ENCODE measurements around the gene PCCA.

The PCCA gene, protein sequence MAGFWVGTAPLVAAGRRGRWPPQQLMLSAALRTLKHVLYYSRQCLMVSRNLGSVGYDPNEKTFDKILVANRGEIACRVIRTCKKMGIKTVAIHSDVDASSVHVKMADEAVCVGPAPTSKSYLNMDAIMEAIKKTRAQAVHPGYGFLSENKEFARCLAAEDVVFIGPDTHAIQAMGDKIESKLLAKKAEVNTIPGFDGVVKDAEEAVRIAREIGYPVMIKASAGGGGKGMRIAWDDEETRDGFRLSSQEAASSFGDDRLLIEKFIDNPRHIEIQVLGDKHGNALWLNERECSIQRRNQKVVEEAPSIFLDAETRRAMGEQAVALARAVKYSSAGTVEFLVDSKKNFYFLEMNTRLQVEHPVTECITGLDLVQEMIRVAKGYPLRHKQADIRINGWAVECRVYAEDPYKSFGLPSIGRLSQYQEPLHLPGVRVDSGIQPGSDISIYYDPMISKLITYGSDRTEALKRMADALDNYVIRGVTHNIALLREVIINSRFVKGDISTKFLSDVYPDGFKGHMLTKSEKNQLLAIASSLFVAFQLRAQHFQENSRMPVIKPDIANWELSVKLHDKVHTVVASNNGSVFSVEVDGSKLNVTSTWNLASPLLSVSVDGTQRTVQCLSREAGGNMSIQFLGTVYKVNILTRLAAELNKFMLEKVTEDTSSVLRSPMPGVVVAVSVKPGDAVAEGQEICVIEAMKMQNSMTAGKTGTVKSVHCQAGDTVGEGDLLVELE

GRCh38 chr13:100088644-100089464 is at the start of gene PCCA:
Gene PCCA (plus strand): TSS chr13:100089093. CDS start chr13:100089121, 28 bp downstream.
- Histone ChIP-seq H3K9me3 (ENCODE audit: control insufficient read depth in 1 of 2, low read length in 2 of 2) (no peaks in the 10 kb centered on the region), H3K36me3 (ENCODE audit: control insufficient read depth in 1 of 2, insufficient read depth in 2 of 2, low read length in 2 of 2) (no peaks in the 10 kb centered on the region), H3K27ac (ENCODE audit: low read length) (peak within 1 kb of the TSS; percentile 74), H3K4me1 (ENCODE audit: control insufficient read depth in 1 of 2, insufficient read depth in 2 of 2, low read length in 2 of 2) (peaks cover 0 to 24% of the 10 kb centered on the region in 2 donors), H3K27me3 (ENCODE audit: low read depth, low read length) (no peaks in the 10 kb centered on the region), H3K4me3 (ENCODE audit: low read depth in 1 of 2, low read length in 2 of 2) (peak within 1 kb of the TSS; percentile 87 to 96)

GRCh38 chr13:100039740-100040139 is 49.2 kb upstream of the PCCA start:
- Histone ChIP-seq H3K27ac (ENCODE audit: low read length) (no peak overlapping the region), H3K4me3 (ENCODE audit: low read depth in 1 of 2, low read length in 2 of 2) (no peak overlapping the region), H3K27me3 (ENCODE audit: low read depth, low read length) (no peaks in the 10 kb centered on the region), H3K4me1 (ENCODE audit: control insufficient read depth in 1 of 2, insufficient read depth in 2 of 2, low read length in 2 of 2) (no peaks in the 10 kb centered on the region), H3K36me3 (ENCODE audit: control insufficient read depth in 1 of 2, insufficient read depth in 2 of 2, low read length in 2 of 2) (no peaks in the 10 kb centered on the region), H3K9me3 (ENCODE audit: control insufficient read depth in 1 of 2, low read length in 2 of 2) (no peaks in the 10 kb centered on the region)

DNA sequence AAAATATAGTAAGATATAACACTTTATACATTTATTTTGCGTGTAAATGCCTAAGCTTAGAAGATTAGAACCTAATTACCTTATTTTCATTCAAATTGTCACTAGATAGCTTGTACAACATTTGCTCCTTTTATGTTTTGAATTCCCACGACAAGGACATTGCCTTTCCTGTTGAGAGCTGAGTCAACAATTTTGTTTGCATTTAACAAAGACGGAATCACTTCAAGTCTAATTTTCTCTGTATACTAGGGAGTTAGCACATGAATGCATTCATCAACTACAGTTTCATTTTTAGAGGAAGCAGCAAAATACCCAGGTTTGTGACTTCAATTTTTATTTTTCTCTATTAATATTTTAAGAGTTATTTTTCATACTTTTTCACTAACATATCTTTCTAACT is 48.7 kb upstream of the PCCA start:
- Histone ChIP-seq H3K27ac (ENCODE audit: low read length) (no peak overlapping the region), H3K4me3 (ENCODE audit: low read depth in 1 of 2, low read length in 2 of 2) (no peak overlapping the region), H3K4me1 (ENCODE audit: control insufficient read depth in 1 of 2, insufficient read depth in 2 of 2, low read length in 2 of 2) (no peaks in the 10 kb centered on the region), H3K27me3 (ENCODE audit: low read depth, low read length) (no peaks in the 10 kb centered on the region), H3K9me3 (ENCODE audit: control insufficient read depth in 1 of 2, low read length in 2 of 2) (no peaks in the 10 kb centered on the region), H3K36me3 (ENCODE audit: control insufficient read depth in 1 of 2, insufficient read depth in 2 of 2, low read length in 2 of 2) (no peaks in the 10 kb centered on the region)

DNA sequence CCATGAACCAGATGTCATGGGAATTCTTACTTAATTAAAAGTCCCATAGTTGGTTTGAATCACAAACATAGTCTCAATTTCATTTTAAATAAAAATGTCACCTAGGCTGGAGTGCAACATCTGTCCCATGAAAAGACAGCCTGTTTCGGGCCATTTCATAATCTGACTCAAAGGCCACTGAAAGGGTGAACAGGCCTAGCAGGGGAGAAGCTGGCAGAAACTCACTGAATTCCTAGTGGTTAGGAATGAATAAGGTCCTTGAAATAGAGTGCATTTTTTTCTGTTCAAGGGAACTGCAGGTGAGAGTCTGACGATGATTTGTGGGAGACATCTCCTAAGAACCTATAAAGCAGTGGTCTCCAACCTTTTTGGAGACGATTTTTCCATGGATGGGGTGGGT is 44.0 kb upstream of the PCCA start:
- Histone ChIP-seq H3K4me1 (ENCODE audit: control insufficient read depth in 1 of 2, insufficient read depth in 2 of 2, low read length in 2 of 2) (no peaks in the 10 kb centered on the region), H3K9me3 (ENCODE audit: control insufficient read depth in 1 of 2, low read length in 2 of 2) (no peaks in the 10 kb centered on the region), H3K4me3 (ENCODE audit: low read depth in 1 of 2, low read length in 2 of 2) (no peak overlapping the region), H3K27me3 (ENCODE audit: low read depth, low read length) (no peaks in the 10 kb centered on the region), H3K36me3 (ENCODE audit: control insufficient read depth in 1 of 2, insufficient read depth in 2 of 2, low read length in 2 of 2) (no peaks in the 10 kb centered on the region), H3K27ac (ENCODE audit: low read length) (no peak overlapping the region)

- H3K9me3 ChIP-seq (ENCODE audit: control insufficient read depth in 1 of 2, low read length in 2 of 2) = no peaks in the 10 kb centered on the region
- no peak overlapping the region for H3K4me3 ChIP-seq (ENCODE audit: low read depth in 1 of 2, low read length in 2 of 2)
- no peak overlapping the region for H3K27ac ChIP-seq (ENCODE audit: low read length)
- no peaks in the 10 kb centered on the region for H3K36me3 ChIP-seq (ENCODE audit: control insufficient read depth in 1 of 2, insufficient read depth in 2 of 2, low read length in 2 of 2)
- no peaks in the 10 kb centered on the region for H3K4me1 ChIP-seq (ENCODE audit: control insufficient read depth in 1 of 2, insufficient read depth in 2 of 2, low read length in 2 of 2)
- no peaks in the 10 kb centered on the region for H3K27me3 ChIP-seq (ENCODE audit: low read depth, low read length)
Observed at GRCh38 chr13:100045355-100045754, 43.5 kb upstream of the PCCA start.

GRCh38 chr13:100051070-100051469 is 37.8 kb upstream of the PCCA start:
- Histone ChIP-seq H3K27me3 (ENCODE audit: low read depth, low read length) (no peaks in the 10 kb centered on the region), H3K27ac (ENCODE audit: low read length) (no peak overlapping the region), H3K4me1 (ENCODE audit: control insufficient read depth in 1 of 2, insufficient read depth in 2 of 2, low read length in 2 of 2) (no peaks in the 10 kb centered on the region), H3K4me3 (ENCODE audit: low read depth in 1 of 2, low read length in 2 of 2) (no peak overlapping the region), H3K36me3 (ENCODE audit: control insufficient read depth in 1 of 2, insufficient read depth in 2 of 2, low read length in 2 of 2) (no peaks in the 10 kb centered on the region), H3K9me3 (ENCODE audit: control insufficient read depth in 1 of 2, low read length in 2 of 2) (no peaks in the 10 kb centered on the region)

DNA sequence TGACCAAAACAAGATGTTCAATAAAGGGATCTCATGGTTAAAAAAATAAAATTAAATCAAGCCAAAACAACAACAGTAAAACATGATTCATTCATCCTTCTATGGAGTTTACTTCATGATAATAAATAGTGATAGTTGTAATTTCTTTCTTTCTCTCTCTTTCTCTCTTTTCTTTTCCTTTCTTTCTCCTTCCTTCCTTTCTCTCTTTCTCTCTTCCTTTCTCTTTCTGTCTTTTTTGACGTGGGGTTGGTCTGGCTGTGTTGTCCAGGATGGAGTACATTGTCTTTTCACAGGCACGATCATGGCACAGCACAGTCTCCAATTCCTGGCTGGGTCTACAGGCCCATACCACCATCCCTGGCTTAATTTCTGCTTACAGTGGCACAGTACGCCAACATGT is 29.1 kb upstream of the PCCA start:
- H3K36me3 ChIP-seq (ENCODE audit: control insufficient read depth in 1 of 2, insufficient read depth in 2 of 2, low read length in 2 of 2) = no peaks in the 10 kb centered on the region
- H3K4me1 ChIP-seq (ENCODE audit: control insufficient read depth in 1 of 2, insufficient read depth in 2 of 2, low read length in 2 of 2) = no peaks in the 10 kb centered on the region
- H3K4me3 ChIP-seq (ENCODE audit: low read depth in 1 of 2, low read length in 2 of 2) = no peak overlapping the region
- H3K27me3 ChIP-seq (ENCODE audit: low read depth, low read length) = no peaks in the 10 kb centered on the region
- no peak overlapping the region for H3K27ac ChIP-seq (ENCODE audit: low read length)
- H3K9me3 ChIP-seq (ENCODE audit: control insufficient read depth in 1 of 2, low read length in 2 of 2) = peaks cover 0 to 3% of the 10 kb centered on the region in 2 donors

DNA sequence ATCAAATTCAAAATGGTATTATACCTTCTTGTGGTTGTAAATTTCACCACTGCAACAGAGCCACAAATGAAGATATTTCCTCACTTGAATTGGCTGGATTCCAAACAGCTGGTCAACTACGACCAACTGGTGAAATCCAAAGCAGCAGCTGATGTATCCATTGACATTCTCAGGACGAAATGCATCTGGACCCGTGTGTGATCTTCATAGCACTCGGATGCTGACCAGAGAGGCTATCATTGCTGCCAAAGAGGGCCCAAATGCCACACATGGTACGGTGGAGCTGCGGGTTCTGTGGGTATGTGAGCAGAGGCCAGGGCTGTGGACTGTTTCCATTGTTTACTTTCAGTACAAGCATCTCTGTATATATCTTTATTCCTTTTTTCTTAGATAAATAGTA is 25.6 kb upstream of the PCCA start:
- H3K36me3 ChIP-seq (ENCODE audit: control insufficient read depth in 1 of 2, insufficient read depth in 2 of 2, low read length in 2 of 2) = no peaks in the 10 kb centered on the region
- no peak overlapping the region for H3K27ac ChIP-seq (ENCODE audit: low read length)
- H3K4me3 ChIP-seq (ENCODE audit: low read depth in 1 of 2, low read length in 2 of 2) = no peak overlapping the region
- no peaks in the 10 kb centered on the region for H3K27me3 ChIP-seq (ENCODE audit: low read depth, low read length)
- no peaks in the 10 kb centered on the region for H3K4me1 ChIP-seq (ENCODE audit: control insufficient read depth in 1 of 2, insufficient read depth in 2 of 2, low read length in 2 of 2)
- H3K9me3 ChIP-seq (ENCODE audit: control insufficient read depth in 1 of 2, low read length in 2 of 2) = peaks cover 0 to 3% of the 10 kb centered on the region in 2 donors

DNA sequence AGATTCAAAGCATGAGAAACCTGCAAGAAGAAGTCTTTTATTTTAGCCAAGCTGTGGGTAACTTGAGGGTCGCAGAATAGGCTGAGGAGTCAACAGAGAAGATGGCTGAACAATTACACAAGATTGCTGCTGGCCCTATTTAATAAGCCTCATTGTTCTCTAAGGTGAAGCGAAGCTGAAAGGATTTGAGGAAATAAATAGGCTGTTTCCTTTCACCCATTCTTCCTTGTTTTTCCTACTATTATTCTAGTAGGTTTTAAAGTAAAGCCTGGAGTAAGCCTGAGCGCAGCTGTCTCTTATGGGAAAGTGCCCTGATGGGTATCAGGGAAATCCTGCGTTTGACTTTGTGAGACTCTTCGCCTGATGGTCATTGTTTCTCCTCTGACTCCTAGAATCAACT is 25.0 kb upstream of the PCCA start:
- Histone ChIP-seq H3K9me3 (ENCODE audit: control insufficient read depth in 1 of 2, low read length in 2 of 2) (peaks cover 0 to 3% of the 10 kb centered on the region in 2 donors), H3K36me3 (ENCODE audit: control insufficient read depth in 1 of 2, insufficient read depth in 2 of 2, low read length in 2 of 2) (no peaks in the 10 kb centered on the region), H3K4me1 (ENCODE audit: control insufficient read depth in 1 of 2, insufficient read depth in 2 of 2, low read length in 2 of 2) (no peaks in the 10 kb centered on the region), H3K4me3 (ENCODE audit: low read depth in 1 of 2, low read length in 2 of 2) (no peak overlapping the region), H3K27me3 (ENCODE audit: low read depth, low read length) (no peaks in the 10 kb centered on the region), H3K27ac (ENCODE audit: low read length) (no peak overlapping the region)

- Histone ChIP-seq H3K4me1 (ENCODE audit: control insufficient read depth in 1 of 2, insufficient read depth in 2 of 2, low read length in 2 of 2) (no peaks in the 10 kb centered on the region), H3K9me3 (ENCODE audit: control insufficient read depth in 1 of 2, low read length in 2 of 2) (no peaks in the 10 kb centered on the region), H3K36me3 (ENCODE audit: control insufficient read depth in 1 of 2, insufficient read depth in 2 of 2, low read length in 2 of 2) (no peaks in the 10 kb centered on the region), H3K27me3 (ENCODE audit: low read depth, low read length) (no peaks in the 10 kb centered on the region), H3K27ac (ENCODE audit: low read length) (no peak overlapping the region), H3K4me3 (ENCODE audit: low read depth in 1 of 2, low read length in 2 of 2) (no peak overlapping the region)
Observed at GRCh38 chr13:100068133-100068931, 20.6 kb upstream of the PCCA start.

Data from muscle layer of duodenum (tissue), 2 donors.